Dedifferentiated amniotic fluid mesenchymal stem cell (primary cell): ENCODE results near the gene LGSN.
"Not testable (repeated sequence)": the region's sequence is repeated elsewhere in the genome, so short reads cannot be mapped to it uniquely, and the experiment has no call there.

Experiments used
- DNase-seq: peaks from one replicate; pipeline ENCODE4 v3.0.0-alpha.2; 2016; ENCODE audit errors: extremely low spot score

Gene LGSN, protein sequence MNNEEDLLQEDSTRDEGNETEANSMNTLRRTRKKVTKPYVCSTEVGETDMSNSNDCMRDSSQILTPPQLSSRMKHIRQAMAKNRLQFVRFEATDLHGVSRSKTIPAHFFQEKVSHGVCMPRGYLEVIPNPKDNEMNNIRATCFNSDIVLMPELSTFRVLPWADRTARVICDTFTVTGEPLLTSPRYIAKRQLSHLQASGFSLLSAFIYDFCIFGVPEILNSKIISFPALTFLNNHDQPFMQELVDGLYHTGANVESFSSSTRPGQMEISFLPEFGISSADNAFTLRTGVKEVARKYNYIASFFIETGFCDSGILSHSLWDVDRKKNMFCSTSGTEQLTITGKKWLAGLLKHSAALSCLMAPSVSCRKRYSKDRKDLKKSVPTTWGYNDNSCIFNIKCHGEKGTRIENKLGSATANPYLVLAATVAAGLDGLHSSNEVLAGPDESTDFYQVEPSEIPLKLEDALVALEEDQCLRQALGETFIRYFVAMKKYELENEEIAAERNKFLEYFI

DNA sequence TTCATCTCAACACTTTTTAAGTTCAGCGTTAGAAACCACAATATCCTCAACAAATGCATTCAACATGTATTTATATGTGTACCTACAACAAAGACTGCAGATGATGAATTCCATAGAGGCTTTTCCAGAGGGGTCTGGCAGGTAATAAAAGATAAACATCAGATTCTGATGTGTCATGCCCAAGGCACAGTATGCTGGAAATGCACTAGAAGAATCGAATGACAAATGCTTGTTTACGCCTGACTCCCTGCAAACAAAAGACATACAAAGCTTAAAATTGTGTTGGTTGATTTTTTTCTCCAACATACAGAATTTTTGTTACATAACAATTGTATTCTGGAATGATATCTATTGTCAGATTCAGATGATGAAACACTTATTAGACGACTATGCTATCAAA lies at the start of gene LGSN:
Gene LGSN (minus strand): TSS at position 45 of the 400 bp plus-strand sequence. CDS start 40 bp downstream, at position 5.
- DNase-seq, result no peak

DNA sequence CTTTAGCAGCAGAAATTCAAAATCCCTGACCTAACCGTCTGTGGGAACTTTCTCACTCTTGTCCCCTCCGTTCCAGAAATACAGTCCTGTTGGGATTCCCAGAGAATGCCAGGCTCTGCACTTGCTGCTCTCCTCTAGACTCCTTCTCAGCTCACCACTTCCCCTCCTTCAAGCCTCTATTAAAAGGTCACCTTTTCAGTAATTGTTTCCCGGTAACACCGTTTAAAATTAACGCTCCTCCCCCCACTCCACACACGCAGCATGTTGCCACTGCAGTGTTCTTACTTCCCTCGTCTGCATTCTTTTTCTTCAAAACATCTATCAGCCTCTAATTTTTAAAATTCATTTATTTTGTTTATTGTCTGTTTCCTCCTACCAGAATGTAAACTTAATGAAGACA lies 48.6 kb upstream of the LGSN start:
- no peak for DNase-seq

DNA sequence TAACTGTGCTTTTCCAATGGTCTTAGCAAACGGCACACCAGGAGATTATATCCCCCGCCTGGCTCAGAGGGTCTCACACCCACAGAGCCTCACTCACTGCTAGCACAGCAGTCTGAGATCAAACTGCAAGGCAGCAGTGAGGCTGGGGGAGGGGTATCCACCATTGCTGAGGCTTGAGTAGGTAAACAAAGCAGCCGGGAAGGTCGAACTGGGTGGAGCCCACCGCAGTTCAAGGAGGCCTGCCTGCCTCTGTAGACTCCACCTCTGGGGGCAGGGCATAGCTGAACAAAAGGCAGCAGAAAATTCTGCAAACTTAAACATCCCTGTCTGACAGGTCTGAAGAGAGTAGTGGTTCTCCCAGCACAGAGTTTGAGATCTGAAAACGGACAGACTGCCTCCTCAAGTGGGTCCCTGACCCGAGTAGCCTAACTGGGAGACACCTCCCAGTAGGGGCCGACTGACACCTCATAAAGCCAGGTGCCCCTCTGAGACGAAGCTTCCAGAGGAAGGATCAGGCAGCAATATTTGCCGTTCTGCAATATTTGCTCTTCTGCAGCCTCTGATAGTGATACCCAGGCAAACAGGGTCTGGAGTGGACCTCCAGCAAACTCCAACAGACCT lies 42.8 kb upstream of the LGSN start:
- not testable (repeated sequence) for DNase-seq

DNA sequence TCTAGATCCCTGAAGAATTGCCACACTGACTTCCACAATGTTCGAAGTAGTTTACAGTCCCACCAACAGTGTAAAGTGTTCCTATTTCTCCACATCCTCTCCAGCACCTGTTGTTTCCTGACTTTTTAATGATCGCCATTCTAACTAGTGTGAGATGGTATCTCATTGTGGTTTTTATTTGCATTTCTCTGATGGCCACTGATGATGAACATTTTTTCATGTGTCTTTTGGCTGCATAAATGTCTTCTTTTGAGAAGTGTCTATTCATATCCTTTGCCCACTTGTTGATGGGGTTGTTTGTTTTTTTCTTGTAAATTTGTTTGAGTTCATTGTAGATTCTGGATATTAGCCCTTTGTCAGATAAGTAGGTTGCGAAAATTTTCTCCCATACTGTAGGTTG lies 37.6 kb upstream of the LGSN start:
- not testable (repeated sequence) for DNase-seq

DNA sequence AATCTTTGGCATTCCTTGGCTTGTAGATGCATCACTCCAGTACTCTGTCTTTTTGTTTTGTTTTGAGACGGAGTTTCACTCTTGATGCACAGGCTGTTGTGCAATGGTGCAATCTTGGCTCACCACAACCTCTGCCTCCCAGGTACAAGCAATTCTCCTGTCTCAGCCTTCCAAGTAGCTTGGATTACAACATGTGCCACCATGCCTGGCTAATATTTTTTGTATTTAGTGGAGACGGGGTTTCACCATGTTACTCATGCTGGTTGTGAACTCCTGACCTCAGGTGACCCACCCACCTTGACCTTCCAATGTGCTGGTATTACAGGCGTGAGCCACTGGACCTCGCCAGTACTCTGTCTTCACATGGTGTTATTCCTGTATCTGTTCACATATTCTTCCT lies 35.8 kb upstream of the LGSN start:
- no peak for DNase-seq

DNA sequence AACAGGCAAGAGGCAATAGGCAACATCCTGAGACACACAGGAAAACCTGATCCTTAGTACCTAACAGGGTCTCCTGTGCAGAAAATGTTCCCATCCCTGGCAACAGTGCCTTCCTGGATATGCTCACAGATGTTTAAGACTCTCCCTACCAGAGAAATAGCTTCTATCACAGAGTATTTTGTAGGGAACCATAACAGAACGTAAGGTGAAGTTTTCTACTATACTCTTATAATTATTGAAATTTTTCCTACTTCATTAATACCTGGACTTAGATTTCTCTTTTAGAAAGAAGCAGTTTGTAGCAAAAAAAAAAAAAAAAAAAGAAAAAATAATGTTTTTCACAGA lies 33.5 kb upstream of the LGSN start:
- DNase-seq, result no peak

DNA sequence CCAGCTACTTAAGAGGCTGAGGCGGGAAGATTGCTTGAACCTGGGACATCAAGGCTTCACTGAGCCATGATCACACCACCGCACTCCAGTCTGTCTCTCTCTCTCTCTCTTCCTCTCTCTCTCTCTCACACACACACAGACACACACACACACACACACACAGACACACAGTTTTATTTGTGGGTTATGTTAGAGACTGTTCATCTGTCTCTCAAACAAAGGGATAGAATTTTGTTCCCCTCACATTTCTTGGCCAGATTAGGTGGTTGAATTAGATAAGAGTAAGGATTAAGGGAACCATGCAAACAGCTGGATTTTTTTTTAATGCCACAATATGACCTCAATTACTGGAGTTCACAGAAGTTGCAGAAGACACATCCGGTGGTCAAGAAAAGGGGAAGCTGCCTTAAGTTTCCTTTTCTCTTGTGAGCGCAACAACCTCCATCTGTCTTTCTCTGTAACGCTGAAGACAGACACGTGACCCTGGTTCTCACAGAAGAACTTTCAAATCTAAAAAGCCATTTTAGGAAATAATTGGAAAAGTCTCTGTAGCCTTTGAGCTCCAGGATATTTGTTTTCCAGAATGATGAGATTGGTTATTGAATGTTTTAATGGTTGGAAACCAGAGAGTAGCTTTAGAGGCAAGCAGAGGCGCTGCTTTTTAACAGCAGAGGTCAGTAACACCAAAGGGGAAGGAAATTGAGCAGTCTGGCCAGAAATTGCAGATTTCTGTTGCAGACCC lies 32.9 kb upstream of the LGSN start:
- no peak for DNase-seq

DNA sequence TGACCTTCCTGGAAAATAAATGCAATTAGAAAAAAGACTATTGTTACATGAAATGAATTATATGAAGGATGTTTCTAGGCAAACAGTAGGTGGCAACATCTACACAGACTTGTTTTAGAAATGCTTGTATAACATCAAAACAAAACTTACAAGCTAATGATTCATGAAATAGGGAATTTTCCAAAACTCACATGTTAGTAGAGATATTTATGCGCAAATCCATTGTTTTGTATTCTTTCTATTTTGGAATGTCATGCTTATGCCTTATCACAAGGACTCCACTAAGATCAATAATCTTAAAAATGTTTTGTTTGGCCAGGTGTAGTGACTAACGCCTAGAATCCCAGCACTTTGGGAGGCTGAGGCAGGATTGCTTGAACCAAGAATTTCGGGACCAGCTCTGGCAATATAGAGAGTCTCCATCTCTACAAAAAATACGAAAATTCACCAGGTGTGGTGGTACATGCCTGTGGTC lies 32.3 kb upstream of the LGSN start:
- peak; percentile 52 for DNase-seq

DNA sequence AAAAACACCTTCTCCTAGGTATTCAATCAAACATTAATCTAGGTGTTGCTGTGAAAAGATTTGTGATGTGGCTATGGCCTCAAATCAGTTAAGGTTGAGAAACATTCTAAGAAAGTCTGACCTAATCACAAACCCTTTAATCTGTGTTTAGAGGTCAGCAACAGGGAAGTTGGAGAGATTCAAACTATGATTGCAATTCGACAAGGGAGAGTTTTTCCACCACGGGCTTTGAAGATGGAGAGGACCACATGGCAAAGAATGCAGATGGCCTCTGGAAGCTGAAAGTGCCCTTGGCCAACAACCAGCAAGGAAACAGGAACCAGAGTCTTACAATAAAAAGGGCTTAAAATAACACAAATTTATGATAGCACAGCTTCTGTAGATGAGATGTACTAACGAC lies 29.6 kb upstream of the LGSN start:
- DNase-seq, result no peak

DNA sequence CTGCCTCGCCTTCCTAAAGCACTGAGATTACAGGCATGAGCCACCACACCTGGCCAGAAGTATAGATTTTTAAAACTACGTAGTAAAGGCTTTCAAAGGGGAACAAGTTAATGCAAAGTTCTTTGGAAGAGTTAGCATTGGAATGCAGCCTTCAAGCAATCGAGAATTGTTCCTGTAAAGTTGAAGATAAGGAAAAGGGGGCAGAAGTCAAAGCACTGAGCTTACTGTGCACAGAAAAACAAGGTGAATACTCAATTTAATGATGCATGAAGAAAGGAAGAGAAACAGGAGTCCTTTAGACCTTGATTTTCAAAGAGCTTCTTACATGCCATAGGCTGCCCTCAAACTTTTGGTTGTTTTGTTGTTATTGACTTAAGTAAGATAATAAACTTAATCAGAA lies 29.1 kb upstream of the LGSN start:
- no peak for DNase-seq

DNA sequence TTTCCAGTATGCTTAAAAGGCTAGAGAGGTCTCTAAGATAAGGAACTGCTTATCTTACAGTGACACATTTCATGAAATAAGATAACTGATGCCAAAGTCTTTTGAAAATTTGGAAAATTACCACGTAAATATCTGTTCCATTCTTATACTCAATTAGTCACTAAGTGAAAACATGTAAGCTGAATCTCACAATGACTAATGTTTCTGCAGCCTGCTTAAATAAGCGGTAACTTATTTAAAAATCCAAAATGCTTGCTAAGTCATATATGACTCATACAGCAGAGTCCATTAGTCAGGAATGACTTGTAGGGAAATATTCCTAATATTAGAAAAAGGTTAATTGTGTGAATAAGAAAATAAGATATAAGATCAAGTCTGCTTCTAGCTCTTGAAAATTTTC lies 27.8 kb upstream of the LGSN start:
- peak; percentile 29 for DNase-seq

DNA sequence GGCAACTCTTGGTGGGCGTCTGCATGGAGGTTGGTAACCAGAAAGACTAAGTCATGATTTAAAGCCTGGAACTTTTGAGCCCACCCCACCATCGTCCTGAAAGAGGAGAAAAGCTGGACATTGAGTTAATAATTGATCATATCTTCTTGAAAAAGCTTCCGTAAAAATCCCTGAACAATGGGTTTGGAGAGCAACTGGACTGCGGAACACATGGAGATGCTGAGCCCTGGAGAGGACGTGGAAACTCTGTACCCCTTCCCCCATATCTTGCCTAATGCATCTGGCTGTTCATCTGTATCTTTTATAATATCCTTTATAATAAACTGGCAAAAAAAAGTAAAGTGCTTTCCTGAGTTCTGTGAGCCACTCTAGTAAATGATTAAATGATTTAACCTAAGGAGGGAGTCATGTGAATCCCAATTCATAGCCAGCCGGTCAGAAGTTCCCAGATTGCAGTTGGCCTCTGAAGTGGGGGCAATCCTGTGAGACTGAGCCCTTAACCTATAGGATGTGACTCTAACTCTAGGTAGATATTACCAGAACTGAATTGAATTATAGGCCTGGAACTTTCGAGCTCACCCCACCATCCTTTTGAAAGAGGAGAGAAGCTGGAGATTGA lies 26.5 kb upstream of the LGSN start:
- DNase-seq, result no peak

DNA sequence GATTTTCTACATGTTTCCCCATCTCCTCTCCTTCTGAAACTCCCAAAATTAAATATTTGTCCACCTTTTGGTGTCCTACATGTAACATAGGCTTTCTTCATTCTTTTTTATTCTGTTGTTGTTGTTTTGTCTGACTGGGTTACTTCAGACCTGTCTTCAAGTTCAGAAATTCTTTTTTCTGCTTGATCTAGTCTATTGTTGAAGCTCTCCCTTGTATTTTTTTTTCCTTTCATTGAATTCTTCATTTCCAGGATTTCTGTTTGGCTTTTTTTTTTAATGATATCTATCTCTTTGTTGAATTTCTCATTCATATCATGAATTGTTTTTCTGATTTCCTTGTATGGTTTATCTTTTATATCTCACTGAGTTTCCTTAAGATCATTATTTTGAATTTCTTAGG lies 20.6 kb upstream of the LGSN start:
- DNase-seq, result no peak

DNA sequence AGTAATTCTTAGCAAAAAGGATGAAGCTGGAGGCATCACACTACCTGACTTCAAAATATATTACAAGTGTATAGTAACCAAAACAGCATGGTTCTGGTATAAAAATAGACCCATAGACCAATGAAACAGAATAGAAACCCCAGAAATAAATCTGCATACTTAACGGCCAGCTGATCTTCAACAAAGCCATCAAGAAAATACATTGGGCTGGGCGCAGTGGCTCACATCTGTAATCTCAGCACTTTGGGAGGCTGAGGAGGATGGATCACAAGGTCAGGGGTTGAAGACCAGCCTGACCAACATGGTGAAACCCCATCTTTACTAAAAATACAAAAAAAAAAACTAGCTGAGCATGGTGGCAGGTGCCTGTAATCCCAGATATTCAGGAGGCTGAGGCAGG lies 14.9 kb upstream of the LGSN start:
- not testable (repeated sequence) for DNase-seq

DNA sequence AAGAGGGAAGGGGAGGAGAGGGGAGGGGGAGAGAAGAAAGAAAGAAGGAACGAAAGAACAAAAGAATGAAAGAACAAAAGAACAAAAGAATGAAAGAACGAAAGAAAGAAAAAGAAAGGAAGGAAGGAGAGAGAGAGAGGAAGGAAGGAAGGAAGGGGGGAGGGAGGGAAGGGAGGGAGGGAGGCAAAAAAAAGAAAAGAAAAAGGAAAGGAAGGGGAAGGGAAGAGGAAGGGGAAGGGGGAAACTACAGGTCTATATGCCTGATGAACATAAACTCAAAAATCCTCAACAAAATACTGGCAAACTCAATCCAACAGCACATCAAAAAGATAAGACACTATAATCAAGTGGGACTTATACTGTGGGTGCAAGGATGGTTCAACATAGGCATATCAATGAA lies 13.7 kb upstream of the LGSN start:
- no peak for DNase-seq

DNA sequence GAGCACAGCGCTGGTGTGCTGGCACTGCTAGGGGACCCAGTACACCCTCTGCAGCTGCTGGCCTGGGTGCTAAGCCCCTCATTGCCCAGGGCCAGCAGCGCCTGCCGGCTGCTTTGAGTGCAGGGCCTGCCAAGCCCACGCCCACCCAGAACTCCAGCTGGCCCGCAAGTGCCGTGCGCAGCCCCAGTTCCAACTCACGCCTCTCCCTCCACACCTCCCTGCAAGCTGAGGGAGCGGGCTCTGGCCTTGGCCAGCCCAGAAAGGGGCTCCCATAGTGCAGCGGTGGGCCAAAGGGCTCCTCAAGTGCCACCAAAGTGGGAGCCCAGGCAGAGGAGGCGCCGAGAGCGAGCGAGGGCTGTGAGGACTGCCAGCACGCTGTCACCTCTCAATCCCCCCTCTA lies 6.8 kb upstream of the LGSN start:
- not testable (repeated sequence) for DNase-seq

DNA sequence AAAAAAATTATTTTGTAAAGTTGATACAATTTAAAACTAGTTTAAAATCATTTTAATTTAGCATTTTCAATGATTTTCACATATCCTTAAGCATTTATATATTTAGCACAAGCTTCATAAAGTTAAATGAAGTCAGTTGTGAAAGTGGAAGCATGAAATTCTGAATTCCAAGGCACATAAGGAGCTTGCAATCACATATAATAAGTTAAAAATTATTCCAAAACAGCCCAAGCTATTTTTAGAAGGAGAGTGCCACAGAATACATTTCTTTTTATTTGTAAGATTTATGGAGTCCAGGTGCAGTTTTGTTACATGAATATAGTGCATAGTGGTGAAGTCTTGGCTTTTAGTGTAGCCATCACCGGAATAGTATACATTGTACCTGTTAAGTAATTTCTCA lies 3.2 kb upstream of the LGSN start:
- DNase-seq, result no peak

DNA sequence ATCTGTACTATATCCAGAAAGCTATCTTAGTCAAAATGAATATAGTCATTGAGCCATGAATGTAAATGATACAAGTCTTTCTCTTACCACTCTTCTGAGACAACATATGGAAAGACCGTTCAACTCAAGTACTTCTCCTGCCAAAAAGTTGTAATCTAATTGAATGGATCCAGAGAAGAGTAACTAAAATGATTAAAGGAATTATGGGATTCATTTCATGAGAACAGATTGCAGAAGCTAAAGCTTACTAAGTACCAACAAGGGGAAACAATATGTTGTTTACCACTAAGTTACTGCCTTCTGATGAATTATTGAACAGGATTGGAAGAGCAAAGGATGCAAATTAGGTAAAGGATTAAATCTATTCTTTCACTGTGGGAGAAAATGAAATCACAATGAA lies 2.0 kb upstream of the LGSN start:
- DNase-seq, result no peak

DNA sequence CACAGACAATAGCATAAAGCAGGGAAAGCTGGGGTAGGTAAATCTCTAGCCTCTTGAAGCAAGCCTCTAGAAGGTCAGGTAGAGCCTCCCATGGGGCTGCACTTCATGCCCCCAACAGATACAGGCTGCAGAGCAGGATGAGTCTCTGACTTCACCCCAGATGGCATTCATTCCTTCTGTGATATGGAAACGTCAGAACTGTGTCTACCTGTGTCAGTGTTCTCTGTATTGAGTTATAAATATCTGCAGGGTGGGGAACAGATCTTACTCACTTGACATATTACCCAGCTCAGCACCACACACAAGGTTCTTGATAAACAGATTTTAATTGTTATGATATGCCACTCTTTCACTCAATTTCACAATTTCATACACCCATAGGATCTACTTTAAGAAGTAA lies 2.1 kb downstream of the LGSN start:
- DNase-seq, result no peak

DNA sequence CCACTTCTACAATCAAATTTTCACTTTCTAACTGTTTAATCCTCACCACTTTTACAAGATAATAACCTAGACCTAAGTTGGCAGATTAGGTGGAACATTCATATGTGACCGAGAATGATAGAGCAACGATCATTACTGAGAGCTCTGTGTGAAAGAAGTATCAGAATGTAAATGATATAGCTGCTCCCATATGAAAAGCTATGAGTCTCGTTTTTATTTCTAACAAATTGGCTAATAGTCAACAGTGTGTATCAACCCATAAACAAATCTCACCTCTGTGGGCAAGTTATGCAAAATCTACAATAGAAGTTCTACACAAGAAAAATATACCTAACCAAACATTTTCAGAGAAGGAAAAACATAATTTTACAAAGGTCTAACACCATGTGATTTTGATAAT lies 3.7 kb downstream of the LGSN start:
- DNase-seq, result no peak

DNA sequence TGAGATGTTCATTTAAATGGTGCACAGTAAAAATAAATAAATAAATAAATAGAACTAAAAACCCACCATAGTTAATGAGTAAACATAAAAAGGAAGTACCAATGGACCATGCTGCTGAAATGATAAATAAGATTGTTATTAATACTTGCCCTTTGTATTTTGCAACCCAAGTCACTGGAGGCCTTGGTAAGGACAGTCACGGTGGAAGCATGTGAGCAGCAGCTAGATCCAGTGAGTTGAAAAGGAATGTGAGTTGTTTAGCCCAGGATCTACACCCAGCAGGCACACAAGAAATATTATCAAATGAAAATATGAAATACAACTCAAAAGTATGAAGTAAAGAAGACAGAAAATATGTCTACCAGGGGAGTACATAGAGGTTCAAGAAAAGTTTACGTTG lies 6.7 kb downstream of the LGSN start:
- no peak for DNase-seq

DNA sequence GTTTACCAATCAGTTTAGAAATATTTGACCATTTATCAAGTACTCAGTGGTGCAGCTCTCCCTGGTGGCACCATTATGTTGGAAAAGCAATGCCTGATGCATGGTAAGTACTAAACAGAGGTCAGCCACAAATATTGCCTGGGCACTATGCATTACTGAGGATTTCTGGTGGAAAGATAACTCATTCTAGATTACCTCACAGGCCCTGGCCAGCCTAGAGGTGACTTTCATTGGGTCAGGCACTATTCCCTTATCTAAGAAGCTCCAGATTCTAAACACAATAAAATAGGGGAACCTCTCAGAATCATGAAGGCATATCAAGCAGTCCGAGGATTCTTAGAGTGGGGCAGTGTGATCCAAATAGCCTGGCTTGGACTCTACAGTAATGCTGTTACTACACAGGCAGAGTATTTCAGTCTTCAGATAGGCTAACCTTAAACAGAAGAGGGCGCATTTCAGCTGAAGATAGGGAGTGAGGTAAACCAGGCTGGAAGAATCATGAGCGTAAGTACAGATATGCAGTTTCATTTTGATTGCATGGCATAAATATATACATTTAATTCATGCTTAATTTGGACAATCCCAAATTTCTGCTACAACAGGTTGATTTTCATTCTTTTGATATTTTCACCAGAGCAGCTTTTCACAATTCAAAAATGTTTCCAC lies 12.1 kb downstream of the LGSN start:
- DNase-seq, result peak; percentile 43
